GM18519 (cell line): ENCODE data around the gene MXD3.
A peak's percentile ranks its signal among the peaks of the same experiment; 100 is the strongest.

Experiments used
- ATAC-seq: cut with Tn5 transposase; IDR thresholded peaks from one replicate; pipeline ENCODE4 v1.9.1; 2021; ENCODE audit warnings: mild to moderate bottlenecking, moderate library complexity; ENCODE audit not compliant: unreplicated experiment, low FRiP score

The MXD3 gene

GRCh38 chr5:177327539-177328522 is 16.1 kb upstream of the MXD3 start:
- ATAC-seq, result no peak

- no peak for ATAC-seq
These were observed 14.2 kb upstream of the MXD3 start for GRCh38 chr5:177325868-177326381.

GRCh38 chr5:177320879-177321278 is 9.2 kb upstream of the MXD3 start:
- no peak for ATAC-seq

GRCh38 chr5:177319913-177320588 is 8.4 kb upstream of the MXD3 start:
- ATAC-seq, result no peak

GRCh38 chr5:177317959-177318377 is 6.3 kb upstream of the MXD3 start:
- ATAC-seq, result no peak

GRCh38 chr5:177316005-177316404 is 4.3 kb upstream of the MXD3 start:
- no peak for ATAC-seq

GRCh38 chr5:177315411-177315810 is 3.7 kb upstream of the MXD3 start:
- ATAC-seq, result no peak

GRCh38 chr5:177314376-177315342 is 3.0 kb upstream of the MXD3 start:
- ATAC-seq, result no peak

- ATAC-seq, result no peak
These were observed 2.0 kb upstream of the MXD3 start for GRCh38 chr5:177313561-177314259.

- peak; percentile 2 for ATAC-seq
These were observed 1.0 kb upstream of the MXD3 start for GRCh38 chr5:177312649-177313181.

- no peak for ATAC-seq
These were observed 341 bp downstream of the MXD3 start for GRCh38 chr5:177311392-177311722.

GRCh38 chr5:177310757-177311391 is 824 bp downstream of the MXD3 start:
- no peak for ATAC-seq

GRCh38 chr5:177310332-177310731 is 1.4 kb downstream of the MXD3 start:
- no peak for ATAC-seq

GRCh38 chr5:177309351-177310191 is 2.1 kb downstream of the MXD3 start:
- no peak for ATAC-seq

- no peak for ATAC-seq
These were observed 3.0 kb downstream of the MXD3 start for GRCh38 chr5:177308740-177309139.

- ATAC-seq, result no peak
These were observed 3.9 kb downstream of the MXD3 start for GRCh38 chr5:177307544-177308363.
